ENCODE data around the gene IL10RA. TPM values are rescaled to one million over a fixed set of nuclear protein-coding genes. Genes with fewer than 3 reads are reported as not detected.

The IL10RA gene
- total RNA-seq, 1 donor from 2014 or later, result 29.5 TPM

DNA sequence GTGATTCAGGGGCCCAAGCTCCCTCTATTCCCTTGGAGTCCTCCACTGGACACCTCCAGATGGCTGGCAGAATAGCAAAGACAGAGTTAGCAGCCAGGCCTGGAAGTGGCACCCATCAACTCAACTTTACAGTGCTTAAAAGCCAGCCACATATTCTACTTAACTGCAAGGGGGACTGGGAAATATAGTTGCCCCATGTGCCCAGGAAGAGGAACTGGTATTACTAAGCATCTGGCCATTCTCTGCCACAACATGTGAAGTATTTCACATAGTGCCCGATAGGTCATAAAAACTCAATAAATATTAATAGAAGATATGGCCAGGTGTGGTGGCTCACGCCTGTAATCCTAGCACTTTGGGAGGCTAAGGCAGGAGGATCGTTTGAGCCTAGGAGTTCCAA is 5.5 kb upstream of the IL10RA start:
- no peak for ATAC-seq
- intact Hi-C loops (cut with DNase I), result no loop called here
- no peak for DNase-seq (ENCODE audit: low spot score)

DNA sequence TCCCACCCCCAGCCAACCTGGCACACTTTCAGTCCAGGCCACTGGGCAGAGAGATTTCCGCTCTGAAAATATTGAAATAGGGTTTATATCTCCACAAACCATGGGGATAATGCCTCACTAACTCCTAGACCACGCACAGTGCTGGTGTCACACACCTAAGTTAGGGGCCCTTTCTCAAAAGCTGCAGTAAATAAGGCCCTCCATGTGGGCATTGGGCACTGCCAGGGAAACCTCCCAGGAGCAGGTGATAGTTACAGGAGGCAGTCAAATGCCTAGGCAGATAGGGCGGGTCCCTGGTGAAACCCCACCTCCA is 3.1 kb upstream of the IL10RA start:
- intact Hi-C loops (cut with DNase I), result no loop called here
- no peak for ATAC-seq
- DNase-seq (ENCODE audit: low spot score), result no peak

DNA sequence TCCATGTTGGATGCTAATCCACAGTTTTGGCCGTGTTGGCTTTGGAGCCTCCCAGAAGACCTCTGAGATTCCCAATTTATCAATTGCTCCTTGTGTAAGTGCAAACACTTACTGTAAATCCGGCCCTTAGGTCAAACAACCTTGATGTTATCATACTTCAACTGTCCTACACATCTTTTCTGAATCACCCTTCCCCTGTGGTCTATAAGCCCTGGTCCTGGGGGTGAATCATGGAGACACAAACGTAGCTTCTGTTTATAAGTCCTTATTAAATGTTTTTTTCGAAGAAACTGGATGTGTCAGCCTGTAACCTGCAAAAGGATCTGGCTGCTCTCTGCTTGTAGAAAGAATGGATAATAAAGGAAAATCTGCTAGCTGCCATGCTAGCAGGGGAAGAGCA is 1.7 kb upstream of the IL10RA start:
- intact Hi-C loops (cut with DNase I), result no loop called here
- DNase-seq (ENCODE audit: low spot score) (no peak), ATAC-seq (no peak)

DNA sequence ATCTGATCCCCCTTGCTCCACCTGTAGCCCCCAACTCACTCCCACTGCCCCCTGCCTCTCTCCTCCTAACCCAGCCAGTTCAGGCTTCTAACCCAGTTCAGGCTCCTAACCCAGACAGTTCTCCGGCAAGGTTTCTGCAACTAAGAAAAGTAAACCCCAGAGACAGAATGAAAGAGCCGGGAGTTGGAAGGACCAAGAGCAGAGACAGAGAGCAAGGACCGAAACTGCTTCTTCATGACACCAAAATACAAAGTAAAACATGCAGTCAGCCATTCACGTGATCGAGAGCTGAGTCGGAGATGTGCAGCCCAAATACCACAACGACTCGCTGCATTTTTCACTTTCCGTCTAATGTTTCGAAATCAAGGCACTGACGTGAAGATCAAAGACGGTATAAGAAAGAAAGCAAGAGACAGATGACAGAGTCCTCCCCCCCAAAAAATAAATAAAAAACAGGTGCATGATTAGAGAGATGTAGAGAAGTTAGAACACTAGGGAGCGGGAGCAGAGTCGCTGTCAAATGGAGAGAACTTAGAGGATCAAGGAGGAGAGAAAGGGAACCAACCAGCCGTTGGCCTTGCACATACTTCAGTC is 884 bp downstream of the IL10RA start:
- no peak for ATAC-seq
- no peak for DNase-seq (ENCODE audit: low spot score)
- intact Hi-C loops (cut with DNase I), result no loop called here

DNA sequence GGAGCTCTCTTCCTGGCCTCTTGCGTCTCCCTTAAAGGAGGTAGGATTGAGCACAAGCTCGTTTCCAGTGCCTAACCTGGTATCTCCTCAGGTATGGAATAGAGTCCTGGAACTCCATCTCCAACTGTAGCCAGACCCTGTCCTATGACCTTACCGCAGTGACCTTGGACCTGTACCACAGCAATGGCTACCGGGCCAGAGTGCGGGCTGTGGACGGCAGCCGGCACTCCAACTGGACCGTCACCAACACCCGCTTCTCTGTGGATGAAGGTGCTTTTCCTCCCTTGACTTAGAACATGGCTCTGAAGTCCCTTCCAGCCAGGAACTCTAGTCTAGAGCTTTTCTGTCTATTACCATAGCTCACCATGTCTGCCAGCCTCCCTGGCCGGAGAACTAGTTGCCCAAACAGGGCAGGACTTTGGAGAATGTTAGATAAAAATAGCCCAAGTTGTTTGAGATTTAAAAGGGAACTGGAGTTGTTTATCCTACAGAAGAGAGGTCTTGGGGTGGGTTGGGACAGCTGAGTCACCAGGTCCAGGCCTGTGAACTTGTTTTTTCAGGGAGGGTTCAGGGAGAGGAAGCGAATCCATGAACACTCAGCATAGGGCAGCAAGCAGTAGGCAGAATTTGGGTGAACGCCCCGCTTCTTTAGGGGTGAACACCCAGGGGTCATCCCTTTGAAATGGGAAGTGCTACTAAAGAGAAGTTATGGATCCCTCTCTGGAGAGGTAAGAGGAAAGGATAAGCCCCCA is 3.3 kb downstream of the IL10RA start:
- no peak for DNase-seq (ENCODE audit: low spot score)

DNA sequence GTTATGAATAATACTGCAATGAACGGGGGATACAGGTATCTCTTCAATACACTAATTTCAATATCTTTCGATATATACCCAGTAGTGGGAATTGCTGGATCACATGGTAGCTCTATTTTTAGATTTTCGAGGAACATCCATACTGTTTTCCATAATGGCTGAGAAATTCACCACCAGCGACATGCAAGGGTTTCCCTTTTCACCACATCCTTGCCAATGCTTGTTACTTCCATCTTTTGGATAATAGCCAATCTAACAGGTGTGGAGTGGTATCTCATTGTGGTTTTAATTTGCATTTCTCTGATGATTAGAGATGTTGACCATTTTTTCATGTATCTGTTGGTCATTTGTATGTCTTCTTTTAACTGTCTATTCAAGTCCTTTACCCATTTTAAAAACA is 5.9 kb downstream of the IL10RA start:
- intact Hi-C loops (cut with DNase I), result no loop called here
- DNase-seq (ENCODE audit: low spot score), result no peak
- no peak for ATAC-seq

More for the DNA sequence above, 3.3 kb downstream of the IL10RA start:
- intact Hi-C loops (cut with DNase I), result no loop called here
- ATAC-seq, result peak; percentile 60

DNA sequence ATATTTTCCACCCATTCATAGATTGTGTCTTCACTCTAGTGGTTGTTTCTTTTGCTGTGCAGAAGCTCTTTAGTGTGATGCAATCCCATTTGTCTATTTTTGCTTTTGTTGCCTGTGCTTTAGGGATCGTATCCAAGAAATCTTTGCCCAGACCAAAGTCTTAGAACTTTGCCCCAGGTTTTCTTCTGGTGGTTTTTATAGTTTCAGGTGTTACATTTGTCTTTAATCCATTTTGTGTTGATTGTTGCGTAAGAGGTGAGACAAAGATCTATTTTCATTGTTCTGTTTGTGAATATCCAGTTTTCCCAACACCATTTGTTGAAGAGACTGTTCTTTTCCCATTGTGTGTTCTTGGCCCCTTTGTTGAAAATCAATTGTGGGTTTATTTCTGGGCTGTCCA is 6.4 kb downstream of the IL10RA start:
- intact Hi-C loops (cut with DNase I), result no loop called here
- DNase-seq (ENCODE audit: low spot score) (no peak), ATAC-seq (no peak)

DNA sequence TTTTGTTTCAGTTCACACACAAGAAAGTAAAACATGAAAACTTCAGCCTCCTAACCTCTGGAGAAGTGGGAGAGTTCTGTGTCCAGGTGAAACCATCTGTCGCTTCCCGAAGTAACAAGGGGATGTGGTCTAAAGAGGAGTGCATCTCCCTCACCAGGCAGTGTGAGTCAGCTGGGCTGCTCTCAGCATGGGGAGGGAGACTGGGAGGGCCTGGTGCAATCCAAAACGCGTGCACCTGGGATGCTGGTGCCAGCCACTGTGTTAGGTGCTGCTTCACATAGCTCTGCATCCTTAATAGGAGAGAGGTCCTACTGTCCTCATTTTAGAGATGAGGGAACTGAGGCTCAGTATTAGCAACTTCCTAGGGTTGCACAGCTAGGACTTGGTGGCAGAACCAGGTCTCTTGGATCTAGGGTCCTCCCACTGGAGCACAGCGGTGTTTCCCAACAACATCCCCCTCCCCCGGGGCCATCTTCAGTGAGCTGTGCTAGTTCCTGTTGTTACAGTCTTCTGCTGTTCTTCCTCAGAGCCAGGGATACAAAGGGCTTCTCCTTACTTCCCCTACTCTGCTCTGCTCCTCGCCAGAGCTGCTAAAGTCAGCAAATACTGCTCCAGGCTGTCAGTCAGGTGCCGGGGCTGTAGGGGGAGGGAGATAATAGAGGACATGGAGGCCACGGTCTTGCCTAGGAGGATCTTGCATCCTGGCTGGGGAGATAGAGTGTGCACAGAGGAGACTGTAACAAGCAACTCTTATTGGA is 8.0 kb downstream of the IL10RA start:
- no peak for DNase-seq (ENCODE audit: low spot score)
- intact Hi-C loops (cut with DNase I), result no loop called here
- peak; percentile 76 for ATAC-seq

DNA sequence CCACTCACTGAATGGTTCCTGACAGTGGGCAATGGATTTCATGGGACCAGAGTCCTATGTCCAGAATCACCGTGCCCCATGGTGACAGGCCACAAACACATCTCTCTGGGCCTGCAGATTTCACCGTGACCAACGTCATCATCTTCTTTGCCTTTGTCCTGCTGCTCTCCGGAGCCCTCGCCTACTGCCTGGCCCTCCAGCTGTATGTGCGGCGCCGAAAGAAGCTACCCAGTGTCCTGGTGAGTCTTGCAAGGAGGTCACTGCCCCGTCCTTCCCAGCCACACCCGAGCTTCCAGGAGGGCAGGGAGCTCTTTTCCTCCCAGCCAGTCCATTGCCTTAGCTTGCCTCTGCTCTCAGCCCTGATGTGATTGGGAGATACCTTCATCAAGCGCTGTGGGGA is 9.3 kb downstream of the IL10RA start:
- DNase-seq (ENCODE audit: low spot score) (no peak), ATAC-seq (no peak)
- intact Hi-C loops (cut with DNase I), result no loop called here

DNA sequence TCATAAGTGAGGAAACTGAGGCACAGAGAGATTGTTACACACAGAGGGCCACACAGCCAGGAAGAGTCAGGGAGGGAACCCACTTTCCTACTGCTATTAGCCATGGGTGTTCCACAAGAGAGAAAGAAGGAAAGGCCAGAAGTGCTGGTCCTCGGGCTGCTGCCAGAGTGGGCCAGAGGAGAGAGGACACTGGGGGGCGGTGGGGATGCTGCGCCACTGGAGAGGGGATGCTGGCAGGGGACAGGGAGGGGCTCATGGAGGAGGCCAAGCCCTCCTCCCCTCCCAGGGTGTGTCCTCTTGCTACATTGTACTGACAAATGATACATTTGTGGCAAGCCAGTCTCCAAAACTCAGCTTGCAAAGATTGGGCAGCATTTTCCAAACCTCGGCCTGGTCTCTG is 9.9 kb downstream of the IL10RA start:
- ATAC-seq, result no peak
- intact Hi-C loops (cut with DNase I), result no loop called here
- no peak for DNase-seq (ENCODE audit: low spot score)

DNA sequence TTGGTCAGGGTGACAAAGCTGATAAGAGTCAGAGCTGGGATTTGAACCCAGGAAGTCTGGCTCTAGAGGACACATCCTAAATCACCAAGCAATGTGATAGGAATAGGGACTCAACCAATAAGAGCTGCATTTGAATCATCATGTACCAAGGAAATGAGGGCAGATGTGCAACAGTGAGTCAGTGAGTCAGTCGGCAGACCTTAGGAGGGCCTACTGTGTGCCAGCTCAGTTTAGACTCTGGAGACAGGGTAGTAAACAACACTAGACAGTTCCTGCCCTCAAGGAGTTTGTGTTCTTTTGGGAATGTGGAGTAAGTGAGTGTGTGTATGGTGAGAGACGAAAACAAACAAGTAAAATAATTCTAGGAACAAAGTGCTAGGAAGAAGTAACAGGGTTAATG is 11.2 kb downstream of the IL10RA start:
- no peak for DNase-seq (ENCODE audit: low spot score)
- intact Hi-C loops (cut with DNase I), result no loop called here
- no peak for ATAC-seq

DNA sequence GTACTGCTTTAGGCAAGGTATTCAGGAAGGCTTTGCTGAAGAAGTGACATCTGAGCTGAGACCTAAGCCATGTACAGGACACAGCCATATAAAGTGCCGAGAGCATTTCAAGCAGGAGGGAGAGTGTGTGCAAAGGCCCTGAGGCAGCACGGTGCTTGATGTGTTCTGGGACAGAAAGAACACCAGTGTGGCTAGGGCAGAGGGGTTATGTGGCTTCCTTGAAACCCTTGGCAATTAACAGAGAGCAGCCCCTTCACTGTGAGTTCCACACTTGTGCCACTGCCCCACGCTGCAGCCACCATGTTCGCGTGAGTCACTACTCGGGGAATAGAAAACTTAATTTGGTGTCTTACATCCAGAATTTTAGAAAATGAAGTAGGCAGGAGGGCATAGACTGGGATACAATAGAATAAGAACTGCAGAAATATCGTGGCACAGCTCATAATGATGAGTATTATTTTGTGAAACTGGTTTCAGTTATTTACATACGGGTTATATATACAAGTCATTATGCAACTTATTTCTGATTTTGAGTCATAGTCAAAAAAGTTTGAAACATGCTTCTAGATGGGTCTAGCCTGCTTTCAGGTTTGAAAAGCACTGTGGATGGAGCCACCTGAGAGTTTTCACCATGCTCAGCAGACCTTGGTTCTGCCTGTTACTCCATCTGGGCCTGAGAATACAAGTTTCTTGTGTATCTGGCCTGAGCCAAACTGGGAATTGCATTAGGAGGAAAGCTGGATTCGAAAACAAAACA is 11.8 kb downstream of the IL10RA start:
- intact Hi-C loops (cut with DNase I), result no loop called here
- DNase-seq (ENCODE audit: low spot score) (no peak), ATAC-seq (no peak)

DNA sequence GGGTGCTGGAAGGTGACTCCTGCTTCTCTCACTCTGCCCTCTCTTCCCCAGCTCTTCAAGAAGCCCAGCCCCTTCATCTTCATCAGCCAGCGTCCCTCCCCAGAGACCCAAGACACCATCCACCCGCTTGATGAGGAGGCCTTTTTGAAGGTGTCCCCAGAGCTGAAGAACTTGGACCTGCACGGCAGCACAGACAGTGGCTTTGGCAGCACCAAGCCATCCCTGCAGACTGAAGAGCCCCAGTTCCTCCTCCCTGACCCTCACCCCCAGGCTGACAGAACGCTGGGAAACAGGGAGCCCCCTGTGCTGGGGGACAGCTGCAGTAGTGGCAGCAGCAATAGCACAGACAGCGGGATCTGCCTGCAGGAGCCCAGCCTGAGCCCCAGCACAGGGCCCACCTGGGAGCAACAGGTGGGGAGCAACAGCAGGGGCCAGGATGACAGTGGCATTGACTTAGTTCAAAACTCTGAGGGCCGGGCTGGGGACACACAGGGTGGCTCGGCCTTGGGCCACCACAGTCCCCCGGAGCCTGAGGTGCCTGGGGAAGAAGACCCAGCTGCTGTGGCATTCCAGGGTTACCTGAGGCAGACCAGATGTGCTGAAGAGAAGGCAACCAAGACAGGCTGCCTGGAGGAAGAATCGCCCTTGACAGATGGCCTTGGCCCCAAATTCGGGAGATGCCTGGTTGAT is 12.6 kb downstream of the IL10RA start:
- ATAC-seq, result no peak
- intact Hi-C loops (cut with DNase I), result no loop called here
- DNase-seq (ENCODE audit: low spot score), result no peak

DNA sequence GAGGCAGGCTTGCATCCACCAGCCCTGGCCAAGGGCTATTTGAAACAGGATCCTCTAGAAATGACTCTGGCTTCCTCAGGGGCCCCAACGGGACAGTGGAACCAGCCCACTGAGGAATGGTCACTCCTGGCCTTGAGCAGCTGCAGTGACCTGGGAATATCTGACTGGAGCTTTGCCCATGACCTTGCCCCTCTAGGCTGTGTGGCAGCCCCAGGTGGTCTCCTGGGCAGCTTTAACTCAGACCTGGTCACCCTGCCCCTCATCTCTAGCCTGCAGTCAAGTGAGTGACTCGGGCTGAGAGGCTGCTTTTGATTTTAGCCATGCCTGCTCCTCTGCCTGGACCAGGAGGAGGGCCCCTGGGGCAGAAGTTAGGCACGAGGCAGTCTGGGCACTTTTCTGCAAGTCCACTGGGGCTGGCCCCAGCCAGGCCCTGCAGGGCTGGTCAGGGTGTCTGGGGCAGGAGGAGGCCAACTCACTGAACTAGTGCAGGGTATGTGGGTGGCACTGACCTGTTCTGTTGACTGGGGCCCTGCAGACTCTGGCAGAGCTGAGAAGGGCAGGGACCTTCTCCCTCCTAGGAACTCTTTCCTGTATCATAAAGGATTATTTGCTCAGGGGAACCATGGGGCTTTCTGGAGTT is 13.3 kb downstream of the IL10RA start:
- intact Hi-C loops (cut with DNase I), result no loop called here
- peak; percentile 23 for ATAC-seq
- DNase-seq (ENCODE audit: low spot score), result no peak

DNA sequence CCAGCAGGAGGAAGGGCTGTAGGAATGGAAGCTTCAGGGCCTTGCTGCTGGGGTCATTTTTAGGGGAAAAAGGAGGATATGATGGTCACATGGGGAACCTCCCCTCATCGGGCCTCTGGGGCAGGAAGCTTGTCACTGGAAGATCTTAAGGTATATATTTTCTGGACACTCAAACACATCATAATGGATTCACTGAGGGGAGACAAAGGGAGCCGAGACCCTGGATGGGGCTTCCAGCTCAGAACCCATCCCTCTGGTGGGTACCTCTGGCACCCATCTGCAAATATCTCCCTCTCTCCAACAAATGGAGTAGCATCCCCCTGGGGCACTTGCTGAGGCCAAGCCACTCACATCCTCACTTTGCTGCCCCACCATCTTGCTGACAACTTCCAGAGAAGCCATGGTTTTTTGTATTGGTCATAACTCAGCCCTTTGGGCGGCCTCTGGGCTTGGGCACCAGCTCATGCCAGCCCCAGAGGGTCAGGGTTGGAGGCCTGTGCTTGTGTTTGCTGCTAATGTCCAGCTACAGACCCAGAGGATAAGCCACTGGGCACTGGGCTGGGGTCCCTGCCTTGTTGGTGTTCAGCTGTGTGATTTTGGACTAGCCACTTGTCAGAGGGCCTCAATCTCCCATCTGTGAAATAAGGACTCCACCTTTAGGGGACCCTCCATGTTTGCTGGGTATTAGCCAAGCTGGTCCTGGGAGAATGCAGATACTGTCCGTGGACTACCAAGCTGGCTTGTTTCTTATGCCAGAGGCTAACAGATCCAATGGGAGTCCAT is 14.1 kb downstream of the IL10RA start:
- intact Hi-C loops (cut with DNase I), result no loop called here

DNA sequence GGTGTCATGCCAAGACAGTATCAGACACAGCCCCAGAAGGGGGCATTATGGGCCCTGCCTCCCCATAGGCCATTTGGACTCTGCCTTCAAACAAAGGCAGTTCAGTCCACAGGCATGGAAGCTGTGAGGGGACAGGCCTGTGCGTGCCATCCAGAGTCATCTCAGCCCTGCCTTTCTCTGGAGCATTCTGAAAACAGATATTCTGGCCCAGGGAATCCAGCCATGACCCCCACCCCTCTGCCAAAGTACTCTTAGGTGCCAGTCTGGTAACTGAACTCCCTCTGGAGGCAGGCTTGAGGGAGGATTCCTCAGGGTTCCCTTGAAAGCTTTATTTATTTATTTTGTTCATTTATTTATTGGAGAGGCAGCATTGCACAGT is 14.6 kb downstream of the IL10RA start:
- DNase-seq (ENCODE audit: low spot score), result no peak
- ATAC-seq, result no peak
- intact Hi-C loops (cut with DNase I), result no loop called here

More for the DNA sequence above, 14.1 kb downstream of the IL10RA start:
- DNase-seq (ENCODE audit: low spot score) (no peak), ATAC-seq (no peak)

DNA sequence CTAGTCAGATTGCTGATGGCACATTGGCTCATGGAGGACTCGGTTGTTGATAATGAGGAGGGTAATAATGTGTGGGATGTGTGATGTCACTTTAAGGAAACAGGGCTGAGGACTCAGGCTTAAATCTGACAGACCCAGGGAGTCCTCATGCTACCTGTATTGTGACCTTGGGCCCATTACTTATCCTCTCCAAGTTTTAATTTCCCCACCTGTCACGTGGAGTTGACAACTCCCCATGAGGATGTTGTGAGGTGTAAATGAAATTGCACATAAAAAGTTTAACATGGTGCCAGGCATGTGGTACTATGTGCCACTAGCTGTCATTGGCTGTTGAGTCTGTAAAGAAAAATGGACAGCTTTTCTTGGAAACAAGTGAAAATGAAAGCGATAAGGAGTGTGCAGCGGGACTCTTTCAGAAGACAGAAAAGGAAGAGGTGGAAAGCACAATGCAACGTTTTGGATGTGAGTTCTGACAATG is 15.3 kb downstream of the IL10RA start:
- intact Hi-C loops (cut with DNase I), result no loop called here
- DNase-seq (ENCODE audit: low spot score), result no peak
- ATAC-seq, result no peak

DNA sequence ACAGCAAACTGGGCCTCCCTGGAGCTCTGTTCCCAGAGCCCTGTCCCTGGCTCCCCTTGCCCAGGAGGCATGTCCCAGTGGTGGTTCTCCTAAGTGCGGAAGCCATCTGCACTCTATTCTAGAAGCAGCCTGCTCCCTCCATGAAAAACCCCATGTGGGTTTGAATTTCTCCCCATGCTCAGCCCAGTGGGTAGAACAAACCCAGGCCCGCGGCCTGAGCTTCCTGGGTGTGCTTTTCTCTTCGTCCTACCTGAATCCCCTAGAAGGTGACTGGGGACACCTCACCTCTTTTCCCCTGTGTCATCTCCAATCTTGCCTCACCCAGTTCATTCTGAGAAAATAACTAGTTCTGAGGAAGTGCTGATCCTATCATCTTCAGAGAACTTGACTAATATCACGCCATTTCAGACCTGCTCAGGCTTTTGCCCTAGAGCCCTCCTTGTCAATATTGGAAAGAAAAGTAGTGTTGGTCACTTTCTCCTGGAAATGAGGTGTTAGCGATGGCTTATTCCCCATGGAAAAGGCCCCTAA is 15.9 kb downstream of the IL10RA start:
- DNase-seq (ENCODE audit: low spot score), result no peak
- intact Hi-C loops (cut with DNase I), result no loop called here

More for the DNA sequence above, 15.9 kb downstream of the IL10RA start:
- ATAC-seq, result no peak
